ENCODE data around the gene IPO4. TPM values are rescaled to one million over a fixed set of nuclear protein-coding genes. Genes with fewer than 3 reads are reported as not detected.

IPO4 gene
- total and polyA plus RNA-seq, 4 donors, result 9.2 to 28.2 (median 21.1) TPM

- Histone ChIP-seq H3K27ac (ENCODE audit: low read depth, low read length) (no peak overlapping the region), H3K9me3 (ENCODE audit: control insufficient read depth, insufficient read depth, low read length) (no peaks in the 10 kb centered on the region), H3K4me1 (ENCODE audit: control insufficient read depth, insufficient read depth, low read length) (peaks cover 31% of the 10 kb centered on the region), H3K27me3 (ENCODE audit: control insufficient read depth, insufficient read depth, low read length) (no peaks in the 10 kb centered on the region), H3K4me3 (ENCODE audit: low read depth, low read length) (no peak overlapping the region), H3K36me3 (ENCODE audit: control insufficient read depth, insufficient read depth, low read length) (peaks cover 87% of the 10 kb centered on the region)
- WGBS (ENCODE audit: insufficient coverage), result 89% methylated on average over 16 of the region's 19 CpGs
- no peak for DNase-seq (ENCODE audit: low read depth in 4 of 6, low spot score in 6 of 6)
These were observed 4.3 kb downstream of the IPO4 start for GRCh38 chr14:24184104-24184970.

- DNase-seq (ENCODE audit: low read depth in 4 of 6, low spot score in 6 of 6), result no peak
- peaks cover 95% of the 10 kb centered on the region for H3K36me3 ChIP-seq (ENCODE audit: control insufficient read depth, insufficient read depth, low read length)
- WGBS (ENCODE audit: insufficient coverage), result 92% methylated on average over 9 of the region's 15 CpGs
These were observed 5.6 kb downstream of the IPO4 start for GRCh38 chr14:24183014-24183481.

GRCh38 chr14:24182110-24182882 is 6.3 kb downstream of the IPO4 start:
- Histone ChIP-seq H3K27ac (ENCODE audit: low read depth, low read length) (no peak overlapping the region), H3K4me3 (ENCODE audit: low read depth, low read length) (no peak overlapping the region), H3K27me3 (ENCODE audit: control insufficient read depth, insufficient read depth, low read length) (no peaks in the 10 kb centered on the region), H3K36me3 (ENCODE audit: control insufficient read depth, insufficient read depth, low read length) (peaks cover 98% of the 10 kb centered on the region), H3K9me3 (ENCODE audit: control insufficient read depth, insufficient read depth, low read length) (no peaks in the 10 kb centered on the region), H3K4me1 (ENCODE audit: control insufficient read depth, insufficient read depth, low read length) (peaks cover 12% of the 10 kb centered on the region)
- 85% methylated on average over 11 of the region's 14 CpGs for WGBS (ENCODE audit: insufficient coverage)
- no peak for DNase-seq (ENCODE audit: low read depth in 4 of 6, low spot score in 6 of 6)

More at GRCh38 chr14:24183014-24183481, 5.6 kb downstream of the IPO4 start:
- no peaks in the 10 kb centered on the region for H3K27me3 ChIP-seq (ENCODE audit: control insufficient read depth, insufficient read depth, low read length)
- peaks cover 19% of the 10 kb centered on the region for H3K4me1 ChIP-seq (ENCODE audit: control insufficient read depth, insufficient read depth, low read length)
- H3K9me3 ChIP-seq (ENCODE audit: control insufficient read depth, insufficient read depth, low read length), result no peaks in the 10 kb centered on the region
- H3K27ac ChIP-seq (ENCODE audit: low read depth, low read length), result no peak overlapping the region
- H3K4me3 ChIP-seq (ENCODE audit: low read depth, low read length), result no peak overlapping the region

GRCh38 chr14:24181371-24182077 is 7.1 kb downstream of the IPO4 start:
- no peak overlapping the region for H3K27ac ChIP-seq (ENCODE audit: low read depth, low read length)
- 96% methylated on average over 17 of the region's 19 CpGs for whole genome bisulfite sequencing (ENCODE audit: insufficient coverage)
- H3K36me3 ChIP-seq (ENCODE audit: control insufficient read depth, insufficient read depth, low read length), result peaks cover 98% of the 10 kb centered on the region
- H3K27me3 ChIP-seq (ENCODE audit: control insufficient read depth, insufficient read depth, low read length), result no peaks in the 10 kb centered on the region
- no peaks in the 10 kb centered on the region for H3K9me3 ChIP-seq (ENCODE audit: control insufficient read depth, insufficient read depth, low read length)
- no peak for DNase-seq (ENCODE audit: low read depth in 4 of 6, low spot score in 6 of 6)
- H3K4me1 ChIP-seq (ENCODE audit: control insufficient read depth, insufficient read depth, low read length), result peaks cover 8% of the 10 kb centered on the region
- no peak overlapping the region for H3K4me3 ChIP-seq (ENCODE audit: low read depth, low read length)

GRCh38 chr14:24179961-24180796 is 8.4 kb downstream of the IPO4 start:
- peaks cover 8% of the 10 kb centered on the region for H3K4me1 ChIP-seq (ENCODE audit: control insufficient read depth, insufficient read depth, low read length)
- no peaks in the 10 kb centered on the region for H3K9me3 ChIP-seq (ENCODE audit: control insufficient read depth, insufficient read depth, low read length)
- no peak overlapping the region for H3K4me3 ChIP-seq (ENCODE audit: low read depth, low read length)
- no peak overlapping the region for H3K27ac ChIP-seq (ENCODE audit: low read depth, low read length)
- DNase-seq (ENCODE audit: low read depth in 4 of 6, low spot score in 6 of 6), result no peak
- WGBS (ENCODE audit: insufficient coverage), result 62% methylated on average over 11 of the region's 18 CpGs
- peaks cover 98% of the 10 kb centered on the region for H3K36me3 ChIP-seq (ENCODE audit: control insufficient read depth, insufficient read depth, low read length)
- no peaks in the 10 kb centered on the region for H3K27me3 ChIP-seq (ENCODE audit: control insufficient read depth, insufficient read depth, low read length)

GRCh38 chr14:24179294-24179960 is 9.2 kb downstream of the IPO4 start:
- H3K27ac ChIP-seq (ENCODE audit: low read depth, low read length), result no peak overlapping the region

GRCh38 chr14:24178399-24179178 is 10.0 kb downstream of the IPO4 start:
- DNase-seq (ENCODE audit: low read depth in 4 of 6, low spot score in 6 of 6), result no peak
- H3K36me3 ChIP-seq (ENCODE audit: control insufficient read depth, insufficient read depth, low read length), result peaks cover 95% of the 10 kb centered on the region
- no peak overlapping the region for H3K4me3 ChIP-seq (ENCODE audit: low read depth, low read length)
- H3K27me3 ChIP-seq (ENCODE audit: control insufficient read depth, insufficient read depth, low read length), result no peaks in the 10 kb centered on the region
- H3K27ac ChIP-seq (ENCODE audit: low read depth, low read length), result no peak overlapping the region
- H3K9me3 ChIP-seq (ENCODE audit: control insufficient read depth, insufficient read depth, low read length), result no peaks in the 10 kb centered on the region
- WGBS (ENCODE audit: insufficient coverage), result 100% methylated on average over 3 of the region's 12 CpGs
- H3K4me1 ChIP-seq (ENCODE audit: control insufficient read depth, insufficient read depth, low read length), result peaks cover 14% of the 10 kb centered on the region

More at GRCh38 chr14:24179294-24179960, 9.2 kb downstream of the IPO4 start:
- H3K27me3 ChIP-seq (ENCODE audit: control insufficient read depth, insufficient read depth, low read length), result no peaks in the 10 kb centered on the region
- DNase-seq (ENCODE audit: low read depth in 4 of 6, low spot score in 6 of 6), result no peak
- H3K9me3 ChIP-seq (ENCODE audit: control insufficient read depth, insufficient read depth, low read length), result no peaks in the 10 kb centered on the region
- no peak overlapping the region for H3K4me3 ChIP-seq (ENCODE audit: low read depth, low read length)
- WGBS (ENCODE audit: insufficient coverage), result 89% methylated on average over 9 of the region's 14 CpGs
- H3K4me1 ChIP-seq (ENCODE audit: control insufficient read depth, insufficient read depth, low read length), result peaks cover 8% of the 10 kb centered on the region
- peaks cover 95% of the 10 kb centered on the region for H3K36me3 ChIP-seq (ENCODE audit: control insufficient read depth, insufficient read depth, low read length)

GRCh38 chr14:24177891-24178290 is 10.7 kb downstream of the IPO4 start:
- Histone ChIP-seq H3K27ac (ENCODE audit: low read depth, low read length) (no peak overlapping the region), H3K4me1 (ENCODE audit: control insufficient read depth, insufficient read depth, low read length) (peaks cover 21% of the 10 kb centered on the region), H3K27me3 (ENCODE audit: control insufficient read depth, insufficient read depth, low read length) (no peaks in the 10 kb centered on the region)

More at GRCh38 chr14:24177891-24178290, 10.7 kb downstream of the IPO4 start:
- Histone ChIP-seq H3K4me3 (ENCODE audit: low read depth, low read length) (no peak overlapping the region), H3K36me3 (ENCODE audit: control insufficient read depth, insufficient read depth, low read length) (peaks cover 95% of the 10 kb centered on the region), H3K9me3 (ENCODE audit: control insufficient read depth, insufficient read depth, low read length) (no peaks in the 10 kb centered on the region)
- 89% methylated on average over 3 of the region's 14 CpGs for WGBS (ENCODE audit: insufficient coverage)
- no peak for DNase-seq (ENCODE audit: low read depth in 4 of 6, low spot score in 6 of 6)

All from spinal cord (tissue), 10 donors.